Cardiac fibroblast (primary cell): ENCODE data around the gene AADACL4.
"Not testable (repeated sequence)": the region's sequence is repeated elsewhere in the genome, so short reads cannot be mapped to it uniquely, and the experiment has no call there.

Experiments used
- DNase-seq, 2 donors: peaks; one replicate each; pipeline versions ENCODE4 v3.0.0 to v3.0.0-alpha.2; 2010; ENCODE audit warnings: low read depth in 2 of 2
- H3K4me3 ChIP-seq, 2 donors: replicated peaks in 1 of 2; 1 replicate in 1 of 2; 2 replicates in 1 of 2; pipeline ENCODE4 v1.5.1; 2011; ENCODE audit warnings: low read depth in 2 of 2, low read length in 2 of 2, mild to moderate bottlenecking in 2 of 2, moderate library complexity in 1 of 2
- TF ChIP-seq, protein P1 (sequence below): IDR thresholded peaks from one replicate; pipeline ENCODE4 v1.5.1; 2011; ENCODE audit warnings: low read depth, mild to moderate bottlenecking, low read length, inconsistent platforms

Gene AADACL4

DNA sequence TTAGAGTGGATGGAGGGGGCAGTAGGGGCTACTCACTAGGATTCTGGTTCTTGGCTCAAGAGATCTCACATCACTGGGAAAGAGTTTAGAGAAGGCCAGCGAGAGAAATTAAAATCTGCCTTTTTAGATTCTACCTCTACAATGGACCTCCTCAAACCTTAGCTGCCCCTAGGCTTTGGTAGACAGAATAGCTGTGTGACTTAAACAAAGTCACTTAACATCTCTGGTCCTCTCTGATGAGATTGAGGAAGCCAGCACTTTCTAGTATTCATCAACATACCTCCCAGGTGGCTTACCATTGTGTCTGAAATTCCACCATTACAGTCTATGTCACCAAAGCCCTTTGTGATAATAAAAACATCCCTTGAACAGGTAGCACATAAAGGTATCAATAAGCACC, 18.7 kb downstream of the AADACL4 start:
- H3K4me3 ChIP-seq, result no peak overlapping the region
- TF ChIP-seq, protein P1, sequence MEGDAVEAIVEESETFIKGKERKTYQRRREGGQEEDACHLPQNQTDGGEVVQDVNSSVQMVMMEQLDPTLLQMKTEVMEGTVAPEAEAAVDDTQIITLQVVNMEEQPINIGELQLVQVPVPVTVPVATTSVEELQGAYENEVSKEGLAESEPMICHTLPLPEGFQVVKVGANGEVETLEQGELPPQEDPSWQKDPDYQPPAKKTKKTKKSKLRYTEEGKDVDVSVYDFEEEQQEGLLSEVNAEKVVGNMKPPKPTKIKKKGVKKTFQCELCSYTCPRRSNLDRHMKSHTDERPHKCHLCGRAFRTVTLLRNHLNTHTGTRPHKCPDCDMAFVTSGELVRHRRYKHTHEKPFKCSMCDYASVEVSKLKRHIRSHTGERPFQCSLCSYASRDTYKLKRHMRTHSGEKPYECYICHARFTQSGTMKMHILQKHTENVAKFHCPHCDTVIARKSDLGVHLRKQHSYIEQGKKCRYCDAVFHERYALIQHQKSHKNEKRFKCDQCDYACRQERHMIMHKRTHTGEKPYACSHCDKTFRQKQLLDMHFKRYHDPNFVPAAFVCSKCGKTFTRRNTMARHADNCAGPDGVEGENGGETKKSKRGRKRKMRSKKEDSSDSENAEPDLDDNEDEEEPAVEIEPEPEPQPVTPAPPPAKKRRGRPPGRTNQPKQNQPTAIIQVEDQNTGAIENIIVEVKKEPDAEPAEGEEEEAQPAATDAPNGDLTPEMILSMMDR, result no peak
- no peak for DNase-seq

DNA sequence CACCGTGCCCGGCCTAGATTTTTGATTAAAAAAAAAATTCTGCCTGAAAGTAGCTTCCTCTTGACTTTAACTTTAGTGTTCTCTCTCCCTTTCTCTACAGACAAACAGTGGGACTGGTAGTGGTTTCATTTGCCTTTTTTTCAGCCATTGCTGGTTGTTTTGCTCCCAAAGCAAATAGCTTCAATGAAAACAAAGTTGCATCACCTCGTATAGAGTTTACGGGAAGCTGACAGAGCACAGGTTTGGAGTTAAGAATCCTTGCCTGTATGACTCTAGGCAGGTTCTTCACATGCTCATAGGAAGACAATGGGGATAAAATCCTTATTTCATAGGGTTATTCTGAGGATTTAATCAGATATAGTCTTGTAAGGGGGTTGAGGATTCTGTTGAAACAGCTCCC, 21.6 kb downstream of the AADACL4 start:
- TF ChIP-seq, protein P1, result no peak
- no peak for DNase-seq
- no peak overlapping the region for H3K4me3 ChIP-seq

DNA sequence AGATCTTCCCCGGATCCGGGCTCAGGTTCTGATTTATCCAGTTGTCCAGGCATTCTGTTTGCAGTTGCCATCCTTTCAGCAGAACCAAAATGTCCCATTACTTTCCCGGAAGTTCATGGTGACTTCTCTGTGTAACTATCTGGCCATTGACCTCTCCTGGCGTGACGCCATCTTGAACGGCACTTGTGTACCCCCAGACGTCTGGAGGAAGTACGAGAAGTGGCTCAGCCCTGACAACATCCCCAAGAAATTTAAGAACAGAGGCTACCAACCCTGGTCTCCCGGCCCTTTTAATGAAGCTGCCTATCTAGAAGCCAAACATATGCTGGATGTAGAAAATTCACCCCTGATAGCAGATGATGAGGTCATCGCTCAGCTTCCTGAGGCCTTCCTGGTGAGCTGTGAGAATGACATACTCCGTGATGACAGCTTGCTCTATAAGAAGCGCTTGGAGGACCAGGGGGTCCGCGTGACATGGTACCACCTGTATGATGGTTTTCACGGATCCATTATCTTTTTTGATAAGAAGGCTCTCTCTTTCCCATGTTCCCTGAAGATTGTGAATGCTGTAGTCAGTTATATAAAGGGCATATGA, 22.4 kb downstream of the AADACL4 start:
- TF ChIP-seq, protein P1, result no peak
- peak; percentile 6 to 35 for DNase-seq
- H3K4me3 ChIP-seq, result no peak overlapping the region

- TF ChIP-seq, protein P1, result no peak
- H3K4me3 ChIP-seq, result no peak overlapping the region
- peak in 1 of 2 donors; percentile 33 for DNase-seq
Observed at GRCh38 chr1:12669529-12670068, 25.7 kb downstream of the AADACL4 start.

DNA sequence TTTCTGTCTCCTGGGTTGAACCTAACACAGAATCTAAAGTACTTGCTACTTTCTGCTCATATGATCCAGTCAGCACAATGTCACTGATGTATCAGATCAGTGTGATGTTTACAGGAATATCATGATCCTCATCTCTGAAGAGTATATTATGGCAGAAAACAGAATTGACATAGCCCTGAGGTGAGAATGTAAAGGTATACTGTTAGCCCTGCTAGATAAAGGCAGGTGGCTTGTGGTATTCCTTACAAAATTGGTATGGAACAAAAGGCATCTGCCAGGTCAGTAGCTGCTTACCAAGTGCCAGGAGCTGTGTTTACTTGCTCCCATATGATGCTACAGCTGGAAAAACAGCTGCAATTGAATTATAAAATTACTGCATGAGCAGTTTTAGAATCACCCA, 30.5 kb downstream of the AADACL4 start:
- no peak overlapping the region for H3K4me3 ChIP-seq
- DNase-seq, result no peak
- TF ChIP-seq, protein P1, result no peak

GRCh38 chr1:12676122-12676521, 32.2 kb downstream of the AADACL4 start:
- H3K4me3 ChIP-seq, DNase-seq: not testable (repeated sequence)

GRCh38 chr1:12677565-12677964, 33.7 kb downstream of the AADACL4 start:
- no peak overlapping the region for H3K4me3 ChIP-seq
- no peak for DNase-seq
- TF ChIP-seq, protein P1, result no peak
